Mucosa of descending colon (tissue), 3 donors: ENCODE data around the gene GCNT2. TPM values are rescaled to one million over a fixed set of nuclear protein-coding genes. Genes with fewer than 3 reads are reported as not detected.

Experiments
- ATAC-seq: fragments of 200-7000 bp; cut with Tn5 transposase; one replicate; pipeline ENCODE4 v1.9.1; 2020; ENCODE audit warnings: mild to moderate bottlenecking, moderate library complexity
- DNase-seq, 3 donors: peaks; one replicate each; pipeline ENCODE4 v3.0.0-alpha.2; 2020
- H3K36me3 ChIP-seq: fragments of 200-600 bp; one replicate; pipeline ENCODE4 v1.8.0; 2021; ENCODE audit warnings: low read depth, mild to moderate bottlenecking
- H3K4me1 ChIP-seq: fragments of 200-600 bp; one replicate; pipeline ENCODE4 v1.8.0; 2021; ENCODE audit warnings: low read depth, mild to moderate bottlenecking
- H3K4me3 ChIP-seq: fragments of 200-600 bp; one replicate; pipeline ENCODE4 v1.8.0; 2021; ENCODE audit warnings: mild to moderate bottlenecking
- H3K9me3 ChIP-seq: fragments of 200-600 bp; one replicate; pipeline ENCODE4 v1.8.0; 2021; ENCODE audit warnings: mild to moderate bottlenecking
- CTCF ChIP-seq: fragments of 200-600 bp; IDR thresholded peaks from one replicate; pipeline ENCODE4 v1.8.0; 2022; ENCODE audit warnings: antibody characterized with exemption, mild to moderate bottlenecking
- intact Hi-C, 2 donors: fragments of 100-400 bp; cut with DNase I in 1 of 2; cut with micrococcal nuclease in 1 of 2; formaldehyde crosslinking; loops; one replicate each; pipeline versions ENCODE4 v1.11.0 to v1.11.1; 2022; cut with DNase I, micrococcal nuclease
- total RNA-seq, 3 donors: library from RNA; stranded (reverse); fragmentation: NEBNext Ultra II Directional in 2 of 3; extraction: Animal tissue kit (Norgen Biotek cat#: 25700) in 2 of 3; gene quantifications; one replicate each; pipeline versions ENCODE4 v1.2.1 to v1.2.4, GENCODE V29; 2021 to 2023
- donor health status: DM: no; HTN: no; CAD: no; lungs with moderate emphysema.
- donor health status: DM: no; HTN: no; CAD: no.
- donor health status: DM: no; HTN: yes; CAD: no.

GCNT2 gene
- total RNA-seq, 3 donors from 2014 or later: 11.7 to 22.3 (median 19.8) TPM

DNA sequence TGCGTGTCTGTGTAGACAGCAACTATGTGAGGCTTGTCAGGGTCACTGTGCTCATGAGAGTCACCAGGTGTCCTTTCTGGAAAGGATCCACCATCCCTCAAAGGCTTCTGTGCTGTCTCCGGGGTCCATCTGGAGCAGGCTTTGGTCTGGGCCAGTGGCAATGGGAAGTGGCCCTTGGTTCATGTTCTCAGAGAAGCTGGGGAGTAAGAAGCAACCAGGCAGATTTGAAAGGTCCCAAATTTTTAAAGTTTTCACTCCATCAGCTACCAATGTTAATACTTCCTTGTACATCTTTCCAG lies 68.2 kb downstream of the GCNT2 start:
- DNase-seq (no peak), ATAC-seq (no peak)
- no peaks in the 10 kb centered on the region for H3K36me3 ChIP-seq
- no peak overlapping the region for H3K4me3 ChIP-seq
- TF ChIP-seq CTCF: no peak
- intact Hi-C loops: no loop called here
- H3K9me3 ChIP-seq: no peaks in the 10 kb centered on the region
- H3K4me1 ChIP-seq: no peaks in the 10 kb centered on the region

DNA sequence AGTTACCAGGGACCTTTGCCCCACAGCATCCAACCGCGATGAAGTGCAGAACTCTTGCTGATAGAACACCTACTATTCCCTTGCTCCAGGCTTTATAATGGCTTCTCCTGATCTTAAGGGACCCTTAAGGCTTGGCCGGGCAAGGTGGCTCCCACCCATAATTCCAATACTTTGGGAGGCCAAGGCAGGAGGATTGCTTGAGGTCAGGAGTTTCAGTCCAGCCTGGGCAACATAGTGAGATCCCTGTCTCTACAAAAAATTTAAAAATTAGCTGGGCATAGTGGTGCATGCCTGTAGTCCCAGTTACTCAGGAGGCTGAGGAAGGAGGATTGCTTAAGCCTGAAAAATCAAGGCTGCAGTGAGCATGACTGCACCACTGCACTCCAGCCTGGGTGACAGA lies 68.8 kb downstream of the GCNT2 start:
- Histone ChIP-seq H3K9me3 (no peaks in the 10 kb centered on the region), H3K4me3 (no peak overlapping the region), H3K4me1 (no peaks in the 10 kb centered on the region), H3K36me3 (no peaks in the 10 kb centered on the region)
- no peak for DNase-seq
- no peak for ATAC-seq
- intact Hi-C loops: no loop called here
- TF ChIP-seq CTCF: no peak

GRCh38 chr6:10591422-10592160 lies 70.4 kb downstream of the GCNT2 start:
- TF ChIP-seq CTCF: no peak
- H3K4me3 ChIP-seq: no peak overlapping the region
- no peak for DNase-seq
- H3K9me3 ChIP-seq: no peaks in the 10 kb centered on the region
- no peaks in the 10 kb centered on the region for H3K4me1 ChIP-seq
- ATAC-seq: peak; percentile 48
- H3K36me3 ChIP-seq: no peaks in the 10 kb centered on the region
- intact Hi-C loops: no loop called here

GRCh38 chr6:10595731-10596664 lies 74.8 kb downstream of the GCNT2 start:
- no peaks in the 10 kb centered on the region for H3K9me3 ChIP-seq
- H3K4me1 ChIP-seq: no peaks in the 10 kb centered on the region
- no peak for ATAC-seq
- no peak for DNase-seq
- no peak for TF ChIP-seq CTCF
- intact Hi-C loops: no loop called here
- H3K36me3 ChIP-seq: no peaks in the 10 kb centered on the region
- H3K4me3 ChIP-seq: no peak overlapping the region

- intact Hi-C loops: no loop called here
- Histone ChIP-seq H3K36me3 (no peaks in the 10 kb centered on the region), H3K4me1 (no peaks in the 10 kb centered on the region), H3K4me3 (no peak overlapping the region), H3K9me3 (no peaks in the 10 kb centered on the region)
- TF ChIP-seq CTCF: no peak
- no peak for DNase-seq
- no peak for ATAC-seq
These were observed 76.4 kb downstream of the GCNT2 start for GRCh38 chr6:10597499-10598001.
